NCI-H226 (cell line): ENCODE measurements around the gene TSPAN12.

Experiments used
- DNase-seq: peaks from one replicate; pipeline ENCODE4 v3.0.0-alpha.2; 2015

TSPAN12 gene

GRCh38 chr7:120842121-120842621 is 15.8 kb downstream of the TSPAN12 start:
- DNase-seq, result no peak

- no peak for DNase-seq
Measured at GRCh38 chr7:120841608-120842007, 16.3 kb downstream of the TSPAN12 start.

- no peak for DNase-seq
Measured at GRCh38 chr7:120838281-120838682, 19.7 kb downstream of the TSPAN12 start.

GRCh38 chr7:120837599-120837998 is 20.3 kb downstream of the TSPAN12 start:
- no peak for DNase-seq

- DNase-seq, result no peak
Measured at GRCh38 chr7:120836556-120837115, 21.3 kb downstream of the TSPAN12 start.

- DNase-seq, result no peak
Measured at GRCh38 chr7:120834726-120835125, 23.2 kb downstream of the TSPAN12 start.

- no peak for DNase-seq
Measured at GRCh38 chr7:120833546-120833945, 24.4 kb downstream of the TSPAN12 start.

GRCh38 chr7:120832803-120833202 is 25.1 kb downstream of the TSPAN12 start:
- no peak for DNase-seq

GRCh38 chr7:120831260-120831659 is 26.7 kb downstream of the TSPAN12 start:
- no peak for DNase-seq

GRCh38 chr7:120829487-120829886 is 28.5 kb downstream of the TSPAN12 start:
- no peak for DNase-seq

- DNase-seq, result no peak
Measured at GRCh38 chr7:120828528-120828927, 29.4 kb downstream of the TSPAN12 start.

GRCh38 chr7:120827371-120828118 is 30.4 kb downstream of the TSPAN12 start:
- DNase-seq, result no peak

GRCh38 chr7:120825576-120825975 is 32.4 kb downstream of the TSPAN12 start:
- DNase-seq, result no peak

- DNase-seq, result peak; percentile 11
Measured at GRCh38 chr7:120825152-120825551, 32.8 kb downstream of the TSPAN12 start.

- no peak for DNase-seq
Measured at GRCh38 chr7:120819861-120820260, 38.1 kb downstream of the TSPAN12 start.

GRCh38 chr7:120817851-120818250 is 40.1 kb downstream of the TSPAN12 start:
- no peak for DNase-seq

- no peak for DNase-seq
Measured at GRCh38 chr7:120814253-120814939, 43.5 kb downstream of the TSPAN12 start.

- DNase-seq, result no peak
Measured at GRCh38 chr7:120813546-120814252, 44.2 kb downstream of the TSPAN12 start.

GRCh38 chr7:120813089-120813488 is 44.9 kb downstream of the TSPAN12 start:
- no peak for DNase-seq

- DNase-seq, result no peak
Measured at GRCh38 chr7:120809260-120809659, 48.7 kb downstream of the TSPAN12 start.

- no peak for DNase-seq
Measured at GRCh38 chr7:120807390-120807789, 50.6 kb downstream of the TSPAN12 start.

GRCh38 chr7:120806669-120807068 is 51.3 kb downstream of the TSPAN12 start:
- no peak for DNase-seq
